ENCODE data around the gene CTSH.
"Not testable (repeated sequence)": the region's sequence is repeated elsewhere in the genome, so short reads cannot be mapped to it uniquely, and the experiment has no call there.

CTSH gene

DNA sequence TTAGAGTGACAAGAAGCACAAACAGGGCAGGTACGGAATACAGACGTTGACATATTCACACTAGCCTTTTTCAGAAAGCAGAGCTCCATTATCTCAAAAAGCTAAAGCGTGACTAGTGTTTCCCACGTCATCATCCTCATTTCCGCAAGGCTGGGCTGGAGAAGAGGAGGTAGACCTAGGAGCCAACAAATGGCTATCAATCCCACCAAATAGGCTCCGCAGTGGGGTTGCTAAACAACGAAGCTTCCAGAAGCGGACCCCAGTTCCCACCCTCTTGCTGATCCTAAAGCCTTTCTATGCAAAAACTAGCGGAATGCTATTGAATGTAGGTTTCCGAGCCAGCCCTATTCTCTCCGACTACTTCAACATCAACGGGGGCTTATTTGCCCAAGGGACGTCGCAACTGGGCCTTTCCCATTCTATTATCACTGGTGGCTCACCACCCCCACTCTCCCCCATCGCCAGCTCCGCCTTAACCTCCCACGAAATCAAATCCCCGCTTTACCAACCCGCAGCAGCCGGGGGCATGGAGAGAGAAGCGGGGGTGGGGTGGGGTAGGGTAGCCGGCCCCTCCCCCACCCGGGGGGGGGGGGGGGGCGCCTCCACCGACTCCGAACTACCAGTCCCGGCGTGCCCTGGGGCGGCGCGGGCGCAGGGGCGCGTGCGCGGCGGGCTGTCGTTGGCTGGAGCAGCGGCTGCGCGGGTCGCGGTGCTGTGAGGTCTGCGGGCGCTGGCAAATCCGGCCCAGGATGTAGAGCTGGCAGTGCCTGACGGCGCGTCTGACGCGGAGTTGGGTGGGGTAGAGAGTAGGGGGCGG, 72.5 kb downstream of the CTSH start, which contains the start of gene MORF4L1:
MORF4L1 (plus strand) TSS at position 736 of the 817 bp plus-strand sequence. CDS start 128 bp downstream, outside the sequence.
- Histone ChIP-seq H3K27me3 (ENCODE audit: control insufficient read depth, insufficient read depth, low read length) (no peaks in the 10 kb centered on the region), H3K36me3 (ENCODE audit: control insufficient read depth, insufficient read depth, low read length) (peaks cover 4% of the 10 kb centered on the region), H3K9ac (ENCODE audit: low read depth, low read length) (peak within 1 kb of the TSS; percentile 100), H3K4me3 (ENCODE audit: low read depth, low read length) (peak within 1 kb of the TSS; percentile 100), H3K9me3 (ENCODE audit: control insufficient read depth, insufficient read depth, low read length) (no peaks in the 10 kb centered on the region), H3K4me1 (ENCODE audit: control insufficient read depth, insufficient read depth, low read length) (peaks cover 7% of the 10 kb centered on the region)

DNA sequence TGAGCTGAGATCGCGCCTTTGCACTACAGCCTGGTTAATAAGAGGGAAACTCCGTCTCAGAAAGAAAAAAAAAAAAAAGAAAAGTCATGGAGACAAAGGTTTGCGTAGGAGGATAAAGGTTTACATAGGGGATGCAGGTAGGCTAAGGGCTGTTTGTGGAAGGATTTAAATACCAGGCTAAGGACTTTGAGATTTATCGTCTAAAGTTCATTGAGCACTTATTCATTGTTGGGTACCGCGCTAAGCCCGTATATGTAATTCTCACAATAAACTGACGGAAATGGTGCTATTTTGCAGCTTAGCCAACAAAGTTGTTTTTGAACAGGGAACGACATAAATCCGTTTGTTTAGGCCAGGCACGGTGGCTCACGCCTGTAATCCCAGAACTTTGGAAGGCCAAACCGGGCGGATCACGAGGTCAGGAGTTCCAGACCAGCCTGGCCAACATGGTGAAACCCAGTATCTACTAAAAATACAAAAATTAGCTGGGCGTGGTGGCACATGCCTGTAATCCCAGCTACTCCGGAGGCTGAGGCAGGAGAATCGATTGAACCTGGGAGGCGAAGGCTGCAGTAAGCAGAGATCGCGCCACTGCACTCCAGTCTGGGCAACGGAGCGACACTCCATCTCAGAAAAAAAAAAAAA, 73.2 kb downstream of the CTSH start:
- not testable (repeated sequence) for H3K36me3 ChIP-seq (ENCODE audit: control insufficient read depth, insufficient read depth, low read length); H3K27me3 ChIP-seq (ENCODE audit: control insufficient read depth, insufficient read depth, low read length); H3K4me1 ChIP-seq (ENCODE audit: control insufficient read depth, insufficient read depth, low read length); H3K9me3 ChIP-seq (ENCODE audit: control insufficient read depth, insufficient read depth, low read length)
- Histone ChIP-seq H3K4me3 (ENCODE audit: low read depth, low read length) (peak overlapping the region; percentile 82), H3K9ac (ENCODE audit: low read depth, low read length) (peak overlapping the region; percentile 81)
